ENCODE measurements around the gene SLC8A1. TPM values are rescaled to one million over a fixed set of nuclear protein-coding genes. Genes with fewer than 3 reads are reported as not detected.

The SLC8A1 gene
- total and polyA plus RNA-seq, 2 donors from 2014 or later, result 12.9 to 33.9 TPM

GRCh38 chr2:40304340-40304739 is 147.6 kb downstream of the SLC8A1 start:
- FAIRE-seq, result no peak
- TF ChIP-seq CTCF (IDR thresholded peaks at IDR 0.05; ENCODE audit: borderline replicate concordance, extremely low read depth, insufficient read depth), result no peak

GRCh38 chr2:40303746-40304145 is 148.1 kb downstream of the SLC8A1 start:
- Histone ChIP-seq H3K27ac (ENCODE audit: low read depth in 2 of 2, low read length in 2 of 2) (no peak overlapping the region), H3K9ac (ENCODE audit: low read length in 3 of 3) (no peak overlapping the region), H3K27me3 (ENCODE audit: control insufficient read depth, insufficient read depth, low read length) (no peaks in the 10 kb centered on the region), H3K4me1 (ENCODE audit: control insufficient read depth in 2 of 3, insufficient read depth in 2 of 3, low read depth in 1 of 3, low read length in 3 of 3) (no peaks in the 10 kb centered on the region), H3K9me3 (ENCODE audit: control insufficient read depth in 2 of 3, insufficient read depth in 1 of 3, low read length in 3 of 3) (no peaks in the 10 kb centered on the region), H3K4me3 (ENCODE audit: low read length in 3 of 3) (no peak overlapping the region), H3K36me3 (ENCODE audit: control insufficient read depth in 2 of 3, insufficient read depth in 3 of 3, low read length in 3 of 3) (no peaks in the 10 kb centered on the region)
- DNase-seq, result no peak
- no peak for FAIRE-seq
- intact Hi-C loops (cut with DNase I), result no loop called here
- TF ChIP-seq CTCF (IDR thresholded peaks at IDR 0.05; ENCODE audit: borderline replicate concordance, extremely low read depth, insufficient read depth), result no peak

More at GRCh38 chr2:40304340-40304739, 147.6 kb downstream of the SLC8A1 start:
- Histone ChIP-seq H3K27me3 (ENCODE audit: control insufficient read depth, insufficient read depth, low read length) (no peaks in the 10 kb centered on the region), H3K4me1 (ENCODE audit: control insufficient read depth in 2 of 3, insufficient read depth in 2 of 3, low read depth in 1 of 3, low read length in 3 of 3) (no peaks in the 10 kb centered on the region), H3K27ac (ENCODE audit: low read depth in 2 of 2, low read length in 2 of 2) (no peak overlapping the region), H3K36me3 (ENCODE audit: control insufficient read depth in 2 of 3, insufficient read depth in 3 of 3, low read length in 3 of 3) (no peaks in the 10 kb centered on the region), H3K9me3 (ENCODE audit: control insufficient read depth in 2 of 3, insufficient read depth in 1 of 3, low read length in 3 of 3) (no peaks in the 10 kb centered on the region), H3K4me3 (ENCODE audit: low read length in 3 of 3) (no peak overlapping the region), H3K9ac (ENCODE audit: low read length in 3 of 3) (no peak overlapping the region)
- intact Hi-C loops (cut with DNase I), result no loop called here
- DNase-seq, result no peak

GRCh38 chr2:40302751-40303325 is 149.1 kb downstream of the SLC8A1 start:
- no peak for TF ChIP-seq CTCF (IDR thresholded peaks at IDR 0.05; ENCODE audit: borderline replicate concordance, extremely low read depth, insufficient read depth)
- Histone ChIP-seq H3K36me3 (ENCODE audit: control insufficient read depth in 2 of 3, insufficient read depth in 3 of 3, low read length in 3 of 3) (no peaks in the 10 kb centered on the region), H3K9me3 (ENCODE audit: control insufficient read depth in 2 of 3, insufficient read depth in 1 of 3, low read length in 3 of 3) (no peaks in the 10 kb centered on the region), H3K4me3 (ENCODE audit: low read length in 3 of 3) (no peak overlapping the region), H3K27me3 (ENCODE audit: control insufficient read depth, insufficient read depth, low read length) (no peaks in the 10 kb centered on the region), H3K4me1 (ENCODE audit: control insufficient read depth in 2 of 3, insufficient read depth in 2 of 3, low read depth in 1 of 3, low read length in 3 of 3) (no peaks in the 10 kb centered on the region), H3K27ac (ENCODE audit: low read depth in 2 of 2, low read length in 2 of 2) (no peak overlapping the region), H3K9ac (ENCODE audit: low read length in 3 of 3) (no peak overlapping the region)
- no peak for FAIRE-seq
- intact Hi-C loops (cut with DNase I), result no loop called here
- no peak for DNase-seq

GRCh38 chr2:40300391-40300790 is 151.5 kb downstream of the SLC8A1 start:
- Histone ChIP-seq H3K9me3 (ENCODE audit: control insufficient read depth in 2 of 3, insufficient read depth in 1 of 3, low read length in 3 of 3) (no peaks in the 10 kb centered on the region), H3K4me1 (ENCODE audit: control insufficient read depth in 2 of 3, insufficient read depth in 2 of 3, low read depth in 1 of 3, low read length in 3 of 3) (no peaks in the 10 kb centered on the region), H3K9ac (ENCODE audit: low read length in 3 of 3) (no peak overlapping the region), H3K4me3 (ENCODE audit: low read length in 3 of 3) (no peak overlapping the region), H3K27ac (ENCODE audit: low read depth in 2 of 2, low read length in 2 of 2) (no peak overlapping the region), H3K27me3 (ENCODE audit: control insufficient read depth, insufficient read depth, low read length) (no peaks in the 10 kb centered on the region), H3K36me3 (ENCODE audit: control insufficient read depth in 2 of 3, insufficient read depth in 3 of 3, low read length in 3 of 3) (no peaks in the 10 kb centered on the region)
- no peak for TF ChIP-seq CTCF (IDR thresholded peaks at IDR 0.05; ENCODE audit: borderline replicate concordance, extremely low read depth, insufficient read depth)
- DNase-seq (no peak), FAIRE-seq (no peak)
- intact Hi-C loops (cut with DNase I), result no loop called here

All from kidney (tissue), 14 donors.